ENCODE data around the gene CAMK1D.
"Not testable (repeated sequence)": the region's sequence is repeated elsewhere in the genome, so short reads cannot be mapped to it uniquely, and the experiment has no call there.

CAMK1D gene

GRCh38 chr10:12543589-12543988 is 194.2 kb downstream of the CAMK1D start:
- no peak overlapping the region for H3K27ac ChIP-seq

GRCh38 chr10:12546160-12546802 is 196.9 kb downstream of the CAMK1D start:
- not testable (repeated sequence) for DNase-seq; H3K9me3 ChIP-seq (ENCODE audit: severe bottlenecking); H3K27ac ChIP-seq; H3K36me3 ChIP-seq; H3K4me3 ChIP-seq (ENCODE audit: low read depth, low read length); H3K27me3 ChIP-seq (ENCODE audit: insufficient read depth, low read depth, severe bottlenecking)

More at GRCh38 chr10:12543589-12543988, 194.2 kb downstream of the CAMK1D start:
- Histone ChIP-seq H3K27me3 (ENCODE audit: insufficient read depth, low read depth, severe bottlenecking) (no peaks in the 10 kb centered on the region), H3K9me3 (ENCODE audit: severe bottlenecking) (no peaks in the 10 kb centered on the region), H3K36me3 (no peaks in the 10 kb centered on the region), H3K4me3 (ENCODE audit: low read depth, low read length) (no peak overlapping the region)
- no peak for TF ChIP-seq CTCF (IDR thresholded peaks at IDR 0.05; ENCODE audit: low read depth, low read length)
- DNase-seq = no peak

- H3K27me3 ChIP-seq (ENCODE audit: insufficient read depth, low read depth, severe bottlenecking) = no peaks in the 10 kb centered on the region
- no peaks in the 10 kb centered on the region for H3K36me3 ChIP-seq
- no peak for TF ChIP-seq CTCF (IDR thresholded peaks at IDR 0.05; ENCODE audit: low read depth, low read length)
- no peak for DNase-seq
- H3K4me3 ChIP-seq (ENCODE audit: low read depth, low read length) = no peak overlapping the region
- H3K27ac ChIP-seq = no peak overlapping the region
- no peaks in the 10 kb centered on the region for H3K9me3 ChIP-seq (ENCODE audit: severe bottlenecking)
Measured at GRCh38 chr10:12547301-12547771, 198.0 kb downstream of the CAMK1D start.

GRCh38 chr10:12549297-12549696 is 199.9 kb downstream of the CAMK1D start:
- peak; percentile 6 for DNase-seq
- Histone ChIP-seq H3K36me3 (no peaks in the 10 kb centered on the region), H3K27me3 (ENCODE audit: insufficient read depth, low read depth, severe bottlenecking) (no peaks in the 10 kb centered on the region), H3K27ac (no peak overlapping the region), H3K9me3 (ENCODE audit: severe bottlenecking) (no peaks in the 10 kb centered on the region), H3K4me3 (ENCODE audit: low read depth, low read length) (no peak overlapping the region)
- TF ChIP-seq CTCF (IDR thresholded peaks at IDR 0.05; ENCODE audit: low read depth, low read length) = no peak

GRCh38 chr10:12550994-12551393 is 201.6 kb downstream of the CAMK1D start:
- Histone ChIP-seq H3K4me3 (ENCODE audit: low read depth, low read length) (no peak overlapping the region), H3K36me3 (no peaks in the 10 kb centered on the region), H3K27me3 (ENCODE audit: insufficient read depth, low read depth, severe bottlenecking) (no peaks in the 10 kb centered on the region), H3K9me3 (ENCODE audit: severe bottlenecking) (no peaks in the 10 kb centered on the region), H3K27ac (no peak overlapping the region)
- TF ChIP-seq CTCF (IDR thresholded peaks at IDR 0.05; ENCODE audit: low read depth, low read length) = no peak
- no peak for DNase-seq

GRCh38 chr10:12556039-12556438 is 206.7 kb downstream of the CAMK1D start:
- no peak for TF ChIP-seq CTCF (IDR thresholded peaks at IDR 0.05; ENCODE audit: low read depth, low read length)

More at GRCh38 chr10:12556039-12556438, 206.7 kb downstream of the CAMK1D start:
- H3K36me3 ChIP-seq = no peaks in the 10 kb centered on the region
- H3K27me3 ChIP-seq (ENCODE audit: insufficient read depth, low read depth, severe bottlenecking) = no peaks in the 10 kb centered on the region
- H3K4me3 ChIP-seq (ENCODE audit: low read depth, low read length) = no peak overlapping the region
- no peaks in the 10 kb centered on the region for H3K9me3 ChIP-seq (ENCODE audit: severe bottlenecking)
- no peak for DNase-seq
- no peak overlapping the region for H3K27ac ChIP-seq

Data from WERI-Rb-1 (cell line).